OCI-LY7 (cell line): ENCODE results near the gene OAS3. TPM values are rescaled to one million over a fixed set of nuclear protein-coding genes. Genes with fewer than 3 reads are reported as not detected.

Experiments used
- BruUV-seq: library from RNA; stranded (reverse); fragments of 400-500 nt; replicated peaks from 2 replicates; lab custom pipeline; 2021; lab: Mats Ljungman, UMichigan
- CTCF ChIA-PET: fragments of 300-600 bp; sonication (Branson Sonifier 250); formaldehyde crosslinking; loops from one replicate; lab custom pipeline; 2022; ENCODE audit warnings: antibody characterized with exemption; ENCODE audit not compliant: unreplicated experiment; lab: Charles Lee
- POLR2A ChIA-PET: fragments of 300-600 bp; sonication (Branson Sonifier 250); formaldehyde crosslinking; loops from one replicate; lab custom pipeline; 2022; ENCODE audit warnings: antibody characterized with exemption; lab: Charles Lee
- DNase-seq: peaks from one replicate; pipeline ENCODE4 v3.0.0-alpha.2; 2015; ENCODE audit warnings: low spot score
- H2AFZ ChIP-seq: fragments of 200-600 bp; sonication (generic), shearing (Covaris generic); 2 replicates; pipeline ENCODE4 v1.6.1; 2014; ENCODE audit warnings: mild to moderate bottlenecking, antibody characterized with exemption, low read length, moderate library complexity
- H3K27ac ChIP-seq: fragments of 200-600 bp; sonication (generic); 2 replicates; pipeline ENCODE4 v1.5.1; 2014; ENCODE audit warnings: mixed run types, low read depth, mild to moderate bottlenecking, moderate library complexity, low read length, inconsistent platforms; ENCODE audit not compliant: poor library complexity, severe bottlenecking
- H3K36me3 ChIP-seq: fragments of 200-600 bp; sonication (generic); 2 replicates; pipeline ENCODE4 v1.6.1; 2014; ENCODE audit warnings: mild to moderate bottlenecking, antibody characterized with exemption, low read length, moderate library complexity, mixed read lengths; ENCODE audit not compliant: insufficient read depth
- H3K4me1 ChIP-seq: fragments of 200-600 bp; sonication (generic); 2 replicates; pipeline ENCODE4 v1.5.1; 2014; ENCODE audit warnings: mild to moderate bottlenecking, low read length; ENCODE audit not compliant: insufficient read depth, poor library complexity, severe bottlenecking
- H3K4me2 ChIP-seq: fragments of 200-600 bp; sonication (generic); 2 replicates; pipeline ENCODE4 v1.6.1; 2014; ENCODE audit warnings: mild to moderate bottlenecking, low read length
- H3K4me3 ChIP-seq: fragments of 200-600 bp; sonication (generic); 2 replicates; pipeline ENCODE4 v1.5.1; 2014; ENCODE audit warnings: mild to moderate bottlenecking, low read depth, low read length; ENCODE audit not compliant: poor library complexity, severe bottlenecking
- H3K79me2 ChIP-seq: fragments of 200-600 bp; sonication (generic); 2 replicates; pipeline ENCODE4 v1.6.1; 2016; ENCODE audit warnings: low read depth, mild to moderate bottlenecking, low read length, moderate library complexity, mixed read lengths; ENCODE audit not compliant: insufficient read depth
- H3K9me2 ChIP-seq: fragments of 200-600 bp; sonication (generic); 2 replicates; pipeline ENCODE4 v1.6.1; 2016; ENCODE audit warnings: mild to moderate bottlenecking, low read length, mixed read lengths; ENCODE audit not compliant: insufficient read depth
- H3K9me3 ChIP-seq: fragments of 200-600 bp; sonication (generic); 2 replicates; pipeline ENCODE4 v1.6.1; 2014; ENCODE audit warnings: mild to moderate bottlenecking, mixed run types, low read length, mixed read lengths
- H4K20me1 ChIP-seq: fragments of 200-600 bp; sonication (generic); 2 replicates; pipeline ENCODE4 v1.6.1; 2014; ENCODE audit warnings: mild to moderate bottlenecking, antibody characterized with exemption, low read length, moderate library complexity, mixed read lengths; ENCODE audit not compliant: insufficient read depth
- CTCF ChIP-seq: fragments of 200-600 bp; sonication (generic); conservative IDR thresholded peaks from 2 replicates; pipeline ENCODE4 v1.5.1; 2014; ENCODE audit warnings: mild to moderate bottlenecking, antibody characterized with exemption, low read length, moderate library complexity, mixed read lengths
- EZH2phosphoT487 ChIP-seq: fragments of 200-600 bp; sonication (generic); IDR thresholded peaks from 2 replicates; pipeline ENCODE4 v1.6.1; 2018; ENCODE audit warnings: low read depth, borderline replicate concordance, mild to moderate bottlenecking, mixed run types, antibody characterized with exemption, low read length, moderate library complexity, mixed read lengths
- intact Hi-C: fragments of 100-400 bp; cut with micrococcal nuclease; formaldehyde crosslinking; loops from one replicate; pipeline ENCODE4 v1.10.0; 2022; ENCODE audit not compliant: unreplicated experiment
- total RNA-seq, 2 experiments: library from RNA; depleted of rRNA in 1 of 2; stranded (reverse); fragments of >200 nt in 1 of 2; shearing (Covaris generic) in 1 of 2; gene quantifications; 2 replicates each; pipeline ENCODE4 v1.2.3, GENCODE V29; 2014 to 2022

The OAS3 gene
- total RNA-seq, 2 experiments from 2014 or later: 0.79 to 9.2 TPM

- no peak for DNase-seq
- intact Hi-C loops: no loop called here
- TF ChIP-seq CTCF: no peak
- no peak for TF ChIP-seq EZH2phosphoT487
- no peak overlapping the region for H3K4me2 ChIP-seq
- H3K9me3 ChIP-seq: peaks cover 7% of the 10 kb centered on the region; the same call in 1 of the 2 replicates
- H3K79me2 ChIP-seq: no peaks in the 10 kb centered on the region
- peaks cover 86% of the 10 kb centered on the region for H3K36me3 ChIP-seq
- ChIA-PET CTCF (no interaction called here), POLR2A (interaction anchor here (0.7 kb wide), 1 partner anchor 57 kb away, joined by 5 read pairs; no protein-coding TSS in a partner anchor)
- H3K9me2 ChIP-seq: no peaks in the 10 kb centered on the region
- no peak overlapping the region for H3K4me3 ChIP-seq
- H3K4me1 ChIP-seq: no peaks in the 10 kb centered on the region
- H3K27ac ChIP-seq: no peak overlapping the region
- no peak overlapping the region for H2AFZ ChIP-seq
- no peaks in the 10 kb centered on the region for H4K20me1 ChIP-seq
- BruUV-seq: no TSS peak
These were observed 67.9 kb downstream of the OAS3 start for GRCh38 chr12:113006206-113006605.

- H3K4me2 ChIP-seq: no peak overlapping the region
- ChIA-PET CTCF (interaction anchor here (0.6 kb wide), 1 partner anchor 227 kb away, joined by 3 read pairs; no protein-coding TSS in a partner anchor), POLR2A (interaction anchor here (0.7 kb wide), 1 partner anchor 18 kb away, joined by 3 read pairs; no protein-coding TSS in a partner anchor)
- no TSS peak for BruUV-seq
- H3K4me3 ChIP-seq: no peak overlapping the region
- H3K27ac ChIP-seq: no peak overlapping the region
- peaks cover 11% of the 10 kb centered on the region; the same call in 1 of the 2 replicates for H3K9me3 ChIP-seq
- peaks cover 90% of the 10 kb centered on the region for H3K36me3 ChIP-seq
- H2AFZ ChIP-seq: no peak overlapping the region
- TF ChIP-seq EZH2phosphoT487: no peak
- no peak for TF ChIP-seq CTCF
- H4K20me1 ChIP-seq: no peaks in the 10 kb centered on the region
- no peak for DNase-seq
- no peaks in the 10 kb centered on the region for H3K9me2 ChIP-seq
- H3K4me1 ChIP-seq: no peaks in the 10 kb centered on the region
- no peaks in the 10 kb centered on the region for H3K79me2 ChIP-seq
- intact Hi-C loops: no loop called here
These were observed 68.4 kb downstream of the OAS3 start for GRCh38 chr12:113006641-113007040.

- H2AFZ ChIP-seq: no peak overlapping the region
- H3K4me1 ChIP-seq: no peaks in the 10 kb centered on the region
- no peak for DNase-seq
- no peak overlapping the region for H3K4me2 ChIP-seq
- BruUV-seq: no TSS peak
- no peak overlapping the region for H3K27ac ChIP-seq
- TF ChIP-seq EZH2phosphoT487: no peak
- no peak for TF ChIP-seq CTCF
- H4K20me1 ChIP-seq: no peaks in the 10 kb centered on the region
- H3K79me2 ChIP-seq: no peaks in the 10 kb centered on the region
- no peaks in the 10 kb centered on the region for H3K9me2 ChIP-seq
- H3K36me3 ChIP-seq: peaks cover 95% of the 10 kb centered on the region
- H3K4me3 ChIP-seq: no peak overlapping the region
- intact Hi-C loops: no loop called here
- POLR2A ChIA-PET: interaction anchor here (0.7 kb wide), 1 partner anchor 19 kb away, joined by 3 read pairs; no protein-coding TSS in a partner anchor
- CTCF ChIA-PET: interaction anchor here (0.6 kb wide), 1 partner anchor 226 kb away, joined by 3 read pairs; no protein-coding TSS in a partner anchor
- peaks cover 14% of the 10 kb centered on the region; the same call in 1 of the 2 replicates for H3K9me3 ChIP-seq
These were observed 68.9 kb downstream of the OAS3 start for GRCh38 chr12:113007166-113007565.
